Measurements from ENCODE around the gene EGR4.

GRCh38 chr2:73263540-73264331, 29.6 kb downstream of the EGR4 start:
- TF ChIP-seq CTCF (IDR thresholded peaks at IDR 0.05) (no peak), POLR2AphosphoS5 (IDR thresholded peaks at IDR 0.05) (no peak), POLR2A (IDR thresholded peaks at IDR 0.05) (no peak)
